HG03378 (cell line): Measurements from ENCODE around the gene HEY2.
"Not testable (repeated sequence)": the region's sequence is repeated elsewhere in the genome, so short reads cannot be mapped to it uniquely, and the experiment has no call there.

ENCODE experiments used
- ATAC-seq: cut with Tn5 transposase; IDR thresholded peaks from one replicate; pipeline ENCODE4 v1.9.1; 2021; ENCODE audit warnings: mild to moderate bottlenecking, moderate library complexity; ENCODE audit not compliant: unreplicated experiment

Gene HEY2

DNA sequence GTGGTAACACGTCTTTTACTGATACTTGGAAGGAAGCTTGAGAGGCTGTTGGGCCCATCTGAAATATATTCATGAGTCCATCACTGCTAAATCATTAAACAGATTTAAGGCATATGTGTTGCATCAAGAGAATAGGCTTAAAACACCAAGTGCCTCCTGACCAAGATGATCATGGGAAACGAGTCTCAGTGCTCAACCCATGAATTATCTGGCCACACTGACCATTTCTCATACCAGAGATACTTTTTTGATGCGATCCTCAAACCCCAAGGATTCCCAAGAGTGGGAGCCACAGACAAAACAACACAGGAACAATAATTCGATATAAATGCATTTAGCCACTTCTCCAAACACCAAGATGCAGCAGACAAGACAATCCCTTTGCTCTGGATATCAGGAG is 17.2 kb downstream of the HEY2 start:
- no peak for ATAC-seq

- no peak for ATAC-seq
Measured at GRCh38 chr6:125769147-125769783, 19.8 kb downstream of the HEY2 start.

GRCh38 chr6:125773387-125774341 is 24.2 kb downstream of the HEY2 start:
- peak; percentile 48 for ATAC-seq

DNA sequence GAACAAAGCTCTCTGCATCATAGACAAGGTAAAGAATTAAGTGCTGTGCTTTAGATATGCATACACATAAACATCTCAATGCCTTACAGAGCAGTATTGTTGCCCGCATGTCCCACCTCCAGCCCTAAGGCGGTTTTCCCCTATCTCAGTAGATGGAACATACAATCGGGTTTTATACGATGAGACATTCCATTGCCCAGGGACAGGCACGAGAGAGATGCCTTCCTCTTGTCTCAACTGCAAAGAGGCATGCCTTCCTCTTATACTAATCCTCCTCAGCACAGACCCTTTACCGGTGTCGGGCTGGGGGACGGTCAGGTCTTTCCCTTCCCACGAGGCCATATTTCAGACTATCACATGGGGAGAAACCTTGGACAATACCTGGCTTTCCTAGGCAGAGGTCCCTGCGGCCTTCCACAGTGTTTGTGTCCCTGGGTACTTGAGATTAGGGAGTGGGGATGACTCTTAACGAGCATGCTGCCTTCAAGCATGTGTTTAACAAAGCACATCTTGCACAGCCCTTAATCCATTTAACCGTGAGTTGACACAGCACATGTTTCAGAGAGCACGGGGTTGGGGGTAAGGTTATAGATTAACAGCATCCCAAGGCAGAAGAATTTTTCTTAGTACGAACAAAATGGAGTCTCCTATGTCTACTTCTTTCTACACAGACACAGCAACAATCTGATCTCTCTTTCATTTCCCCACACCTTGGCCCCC is 26.8 kb downstream of the HEY2 start:
- ATAC-seq: not testable (repeated sequence)

DNA sequence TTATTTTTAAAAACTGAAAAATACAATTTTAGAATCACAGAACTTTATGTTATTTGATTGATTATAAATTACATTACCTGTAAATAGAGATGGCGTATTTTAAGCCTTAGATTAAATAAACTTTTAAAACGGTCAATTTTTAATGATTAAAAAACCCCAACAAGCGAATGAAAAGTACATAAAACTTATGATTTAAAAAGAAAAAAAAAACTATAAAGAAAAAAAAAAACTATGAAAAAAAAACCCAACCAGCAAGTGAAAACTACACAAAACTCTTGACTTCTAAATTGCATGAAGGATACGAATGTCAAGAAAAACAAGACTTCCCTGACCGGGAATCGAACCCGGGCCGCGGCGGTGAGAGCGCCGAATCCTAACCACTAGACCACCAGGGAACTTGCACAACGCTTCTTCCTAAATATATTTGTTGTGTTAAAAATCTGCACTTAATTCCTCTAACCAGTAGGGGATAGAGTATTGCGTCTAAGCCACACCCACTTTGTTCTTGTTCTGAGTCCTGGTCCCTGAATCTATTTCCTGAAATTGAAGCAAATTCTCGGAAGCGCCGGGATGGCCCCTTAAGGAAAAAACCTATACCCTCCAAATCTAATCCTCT is 30.6 kb downstream of the HEY2 start:
- ATAC-seq: peak; percentile 86

- peak; percentile 58 for ATAC-seq
Measured at GRCh38 chr6:125780540-125781313, 31.3 kb downstream of the HEY2 start.

- ATAC-seq: peak; percentile 39
Measured at GRCh38 chr6:125781314-125781868, 32.0 kb downstream of the HEY2 start.

DNA sequence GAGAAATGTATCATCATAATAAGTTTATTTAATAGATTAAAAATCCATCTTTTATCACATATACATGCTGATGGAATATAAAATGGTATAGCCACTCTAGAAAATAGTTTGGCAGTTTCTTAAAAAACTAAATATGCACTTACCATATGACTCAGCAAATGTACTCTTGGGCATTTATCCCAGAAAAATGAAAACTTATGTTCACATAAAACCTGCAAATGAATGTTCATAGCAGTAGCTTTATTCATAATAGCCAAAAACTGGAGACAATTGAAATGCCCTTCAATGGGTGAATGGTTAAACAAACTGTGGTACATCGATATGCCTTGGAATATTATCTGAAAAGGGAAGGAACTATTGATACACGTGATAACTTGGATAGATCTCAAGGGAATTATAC is 34.9 kb downstream of the HEY2 start:
- no peak for ATAC-seq

- ATAC-seq: no peak
Measured at GRCh38 chr6:125787791-125788190, 38.4 kb downstream of the HEY2 start.

- no peak for ATAC-seq
Measured at GRCh38 chr6:125789167-125789566, 39.7 kb downstream of the HEY2 start.

- ATAC-seq: peak; percentile 38
Measured at GRCh38 chr6:125789576-125790357, 40.3 kb downstream of the HEY2 start.

- peak; percentile 39 for ATAC-seq
Measured at GRCh38 chr6:125790358-125791150, 41.1 kb downstream of the HEY2 start, which contains the start of gene NCOA7. TSS of gene NCOA7 (plus strand) at chr6:125790960. CDS start at chr6:125815355, 24,395 bp downstream.

- peak; percentile 44 for ATAC-seq
Measured at GRCh38 chr6:125791151-125791819, 41.9 kb downstream of the HEY2 start.

- peak; percentile 3 for ATAC-seq
Measured at GRCh38 chr6:125791820-125792165, 42.4 kb downstream of the HEY2 start.

DNA sequence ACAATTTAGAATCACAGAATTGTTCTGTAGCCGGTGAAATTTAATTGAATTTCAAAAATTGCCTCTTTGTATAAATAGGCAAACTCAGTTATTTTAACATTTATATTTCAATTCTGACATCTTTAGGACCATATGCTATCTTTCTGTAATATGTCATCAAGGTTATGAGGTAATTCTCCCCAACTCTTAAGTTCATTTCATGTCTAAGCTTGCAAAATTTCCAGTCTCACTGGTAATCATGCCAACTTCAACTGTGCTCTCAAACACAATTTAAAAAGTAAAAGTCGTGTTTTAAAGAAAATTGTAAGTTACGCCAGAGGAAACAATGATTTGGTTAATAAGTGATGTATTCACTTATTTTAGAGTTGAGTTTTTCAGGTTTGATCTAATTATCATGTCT is 42.7 kb downstream of the HEY2 start:
- no peak for ATAC-seq

- ATAC-seq: no peak
Measured at GRCh38 chr6:125792680-125793079, 43.2 kb downstream of the HEY2 start.

- ATAC-seq: no peak
Measured at GRCh38 chr6:125793280-125793679, 43.8 kb downstream of the HEY2 start.

DNA sequence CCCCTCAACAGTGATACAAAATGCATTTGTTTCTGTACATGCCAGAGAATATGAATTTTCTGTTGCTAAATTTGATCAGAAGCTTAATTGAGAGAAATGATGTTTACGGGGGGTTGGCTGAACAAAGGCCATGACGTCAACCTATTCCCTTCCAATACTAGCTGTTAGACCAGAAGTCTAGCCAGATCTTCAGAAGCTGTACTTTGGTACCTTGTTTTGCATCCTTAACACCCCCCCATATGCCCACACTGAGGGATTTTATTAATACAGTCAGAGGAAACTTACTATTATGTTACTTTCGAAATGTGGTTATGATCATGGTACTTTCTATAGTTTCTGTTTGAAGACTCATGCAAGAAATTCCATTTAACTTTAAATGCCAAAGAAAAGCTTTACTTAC is 44.4 kb downstream of the HEY2 start:
- ATAC-seq: peak; percentile 36
